ENCODE data around the gene ATP1A2.

DNA sequence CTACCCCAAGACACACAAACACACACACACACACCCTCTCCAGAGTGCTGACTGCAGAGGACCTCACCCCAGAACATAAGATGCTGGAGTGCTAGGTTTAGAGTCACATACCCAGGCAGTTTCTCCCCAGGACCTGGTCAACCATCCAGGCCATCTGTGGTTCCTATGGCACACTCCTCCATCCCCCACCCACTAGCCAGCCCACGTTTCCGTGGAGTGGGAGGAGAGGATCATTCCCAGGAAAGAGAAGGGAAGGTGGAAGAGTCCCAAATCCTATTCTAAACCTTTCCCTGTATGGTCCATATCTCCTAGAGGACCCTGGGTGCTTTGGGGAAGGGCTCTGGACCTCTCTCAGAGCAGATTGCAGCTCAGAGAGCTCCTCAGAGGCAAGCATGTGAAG lies 33.1 kb upstream of the ATP1A2 start:
- TF ChIP-seq, protein P1, sequence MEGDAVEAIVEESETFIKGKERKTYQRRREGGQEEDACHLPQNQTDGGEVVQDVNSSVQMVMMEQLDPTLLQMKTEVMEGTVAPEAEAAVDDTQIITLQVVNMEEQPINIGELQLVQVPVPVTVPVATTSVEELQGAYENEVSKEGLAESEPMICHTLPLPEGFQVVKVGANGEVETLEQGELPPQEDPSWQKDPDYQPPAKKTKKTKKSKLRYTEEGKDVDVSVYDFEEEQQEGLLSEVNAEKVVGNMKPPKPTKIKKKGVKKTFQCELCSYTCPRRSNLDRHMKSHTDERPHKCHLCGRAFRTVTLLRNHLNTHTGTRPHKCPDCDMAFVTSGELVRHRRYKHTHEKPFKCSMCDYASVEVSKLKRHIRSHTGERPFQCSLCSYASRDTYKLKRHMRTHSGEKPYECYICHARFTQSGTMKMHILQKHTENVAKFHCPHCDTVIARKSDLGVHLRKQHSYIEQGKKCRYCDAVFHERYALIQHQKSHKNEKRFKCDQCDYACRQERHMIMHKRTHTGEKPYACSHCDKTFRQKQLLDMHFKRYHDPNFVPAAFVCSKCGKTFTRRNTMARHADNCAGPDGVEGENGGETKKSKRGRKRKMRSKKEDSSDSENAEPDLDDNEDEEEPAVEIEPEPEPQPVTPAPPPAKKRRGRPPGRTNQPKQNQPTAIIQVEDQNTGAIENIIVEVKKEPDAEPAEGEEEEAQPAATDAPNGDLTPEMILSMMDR (IDR thresholded peaks at IDR 0.05) = no peak
- no peak for TF ChIP-seq POLR2A (IDR thresholded peaks at IDR 0.05)
